Transverse colon (tissue), 4 donors: ENCODE measurements around the gene LTN1. TPM values are rescaled to one million over a fixed set of nuclear protein-coding genes. Genes with fewer than 3 reads are reported as not detected.
"Not testable (repeated sequence)": the region's sequence is repeated elsewhere in the genome, so short reads cannot be mapped to it uniquely, and the experiment has no call there.

Source experiments
- DNase-seq: peaks from one replicate; pipeline ENCODE4 v3.0.0-alpha.2; 2019
- H3K27ac ChIP-seq, 4 donors: fragments of 200-600 bp; sonication (generic); 2 replicates each; pipeline ENCODE4 v1.5.1; 2016 to 2018; ENCODE audit warnings: inconsistent platforms in 4 of 4
- H3K27me3 ChIP-seq: fragments of 200-600 bp; sonication (generic); 2 replicates; pipeline ENCODE4 v1.5.1; 2017; ENCODE audit warnings: inconsistent platforms
- H3K36me3 ChIP-seq, 4 donors: fragments of 200-600 bp; sonication (generic); 2 replicates each; pipeline ENCODE4 v1.5.1; 2017 to 2019; ENCODE audit warnings: inconsistent platforms in 4 of 4
- H3K4me1 ChIP-seq, 4 donors: fragments of 200-600 bp; sonication (generic); 2 replicates each; pipeline ENCODE4 v1.5.1; 2017 to 2020; ENCODE audit warnings: inconsistent platforms in 4 of 4
- H3K4me3 ChIP-seq, 4 donors: fragments of 200-600 bp; sonication (generic); 1 replicate in 1 of 4; 2 replicates in 3 of 4; pipeline versions ENCODE4 v1.5.1 to v1.6.1; 2017 to 2019; ENCODE audit warnings: inconsistent platforms in 4 of 4
- H3K9me3 ChIP-seq, 2 donors: fragments of 200-600 bp; sonication (generic); 2 replicates each; pipeline ENCODE4 v1.5.1; 2017 to 2019; ENCODE audit warnings: inconsistent platforms in 2 of 2
- EP300 ChIP-seq: sonication (generic); formaldehyde crosslinking; IDR thresholded peaks from one replicate; pipeline ENCODE4 v1.6.1; 2017; ENCODE audit warnings: antibody characterized with exemption, low read depth
- POLR2A ChIP-seq: fragments of 450-650 bp; IDR thresholded peaks from one replicate; pipeline ENCODE4 v1.6.1; 2016; ENCODE audit warnings: antibody characterized with exemption, mild to moderate bottlenecking, moderate library complexity
- POLR2AphosphoS5 ChIP-seq, 3 donors: sonication (generic); formaldehyde crosslinking; IDR thresholded peaks; one replicate each; pipeline ENCODE4 v1.6.1; 2016; ENCODE audit warnings: antibody characterized with exemption in 3 of 3
- WGBS, 2 donors: methylation state at CpG; one replicate each; pipeline ENCODE4 v1.1.5; 2018; ENCODE audit warnings: low coverage in 1 of 2; 5-methylcytosine and 5-hydroxymethylcytosine counted together
- in situ Hi-C, 4 donors: fragments of 200-750 bp; cut with MboI; loops; one replicate each; pipeline versions ENCODE4 v1.15.0 to v1.15.1; 2017; ENCODE audit warnings: low sequenced_read_pairs in 3 of 4, low pct_ligation_motif_present in 1 of 4, low pct_unique_long_range_greater_than_20kb in 1 of 4
- intact Hi-C: fragments of 100-400 bp; cut with DNase I; formaldehyde crosslinking; loops from one replicate; pipeline ENCODE4 v1.15.1; 2023; ENCODE audit warnings: low total_unique reads
- total RNA-seq, 4 donors: library from RNA; depleted of rRNA; stranded (reverse); fragments of >200 nt; gene quantifications; one replicate each; pipeline ENCODE4 v1.1.0, GENCODE V29; 2016
- TF ChIP-seq, protein P1 (sequence below), 5 experiments: fragments of 200-600 bp in 3 of 5; fragments of 450-650 bp in 2 of 5; sonication (generic) in 3 of 5; IDR thresholded peaks; 1 replicate in 2 of 5; 2 replicates in 3 of 5; pipeline ENCODE4 v1.5.1; 2016 to 2017; ENCODE audit warnings: antibody characterized with exemption in 5 of 5, inconsistent platforms in 3 of 5, mild to moderate bottlenecking in 2 of 5, moderate library complexity in 1 of 5

The LTN1 gene
- total RNA-seq, 4 donors from 2014 or later, result 13.9 to 36.5 (median 22.1) TPM

GRCh38 chr21:28932717-28933116 is 60.0 kb downstream of the LTN1 start:
- WGBS, 2 donors, result 75 to 83% methylated on average over 2 of the region's 2 CpGs
- H3K4me3 ChIP-seq, result no peak overlapping the region
- in situ Hi-C loops (loop anchor here in 2 of 4 donors (10.0 to 25.0 kb wide), 2 partner anchors 188 to 420 kb away; no protein-coding TSS in a partner anchor), intact Hi-C loops (no loop called here)
- H3K4me1 ChIP-seq, result peaks cover 0 to 9% (median 0%) of the 10 kb centered on the region in 4 donors
- H3K27ac ChIP-seq, result no peak overlapping the region
- no peaks in the 10 kb centered on the region for H3K9me3 ChIP-seq
- H3K27me3 ChIP-seq, result no peaks in the 10 kb centered on the region
- DNase-seq, result no peak
- H3K36me3 ChIP-seq, result peaks cover 0 to 33% (median 15%) of the 10 kb centered on the region in 4 donors
- TF ChIP-seq, protein P1, sequence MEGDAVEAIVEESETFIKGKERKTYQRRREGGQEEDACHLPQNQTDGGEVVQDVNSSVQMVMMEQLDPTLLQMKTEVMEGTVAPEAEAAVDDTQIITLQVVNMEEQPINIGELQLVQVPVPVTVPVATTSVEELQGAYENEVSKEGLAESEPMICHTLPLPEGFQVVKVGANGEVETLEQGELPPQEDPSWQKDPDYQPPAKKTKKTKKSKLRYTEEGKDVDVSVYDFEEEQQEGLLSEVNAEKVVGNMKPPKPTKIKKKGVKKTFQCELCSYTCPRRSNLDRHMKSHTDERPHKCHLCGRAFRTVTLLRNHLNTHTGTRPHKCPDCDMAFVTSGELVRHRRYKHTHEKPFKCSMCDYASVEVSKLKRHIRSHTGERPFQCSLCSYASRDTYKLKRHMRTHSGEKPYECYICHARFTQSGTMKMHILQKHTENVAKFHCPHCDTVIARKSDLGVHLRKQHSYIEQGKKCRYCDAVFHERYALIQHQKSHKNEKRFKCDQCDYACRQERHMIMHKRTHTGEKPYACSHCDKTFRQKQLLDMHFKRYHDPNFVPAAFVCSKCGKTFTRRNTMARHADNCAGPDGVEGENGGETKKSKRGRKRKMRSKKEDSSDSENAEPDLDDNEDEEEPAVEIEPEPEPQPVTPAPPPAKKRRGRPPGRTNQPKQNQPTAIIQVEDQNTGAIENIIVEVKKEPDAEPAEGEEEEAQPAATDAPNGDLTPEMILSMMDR (IDR thresholded peaks at IDR 0.05), result no peak
- TF ChIP-seq EP300, result no peak
- TF ChIP-seq POLR2A, result no peak
- TF ChIP-seq POLR2AphosphoS5 (IDR thresholded peaks at IDR 0.05), result no peak

DNA sequence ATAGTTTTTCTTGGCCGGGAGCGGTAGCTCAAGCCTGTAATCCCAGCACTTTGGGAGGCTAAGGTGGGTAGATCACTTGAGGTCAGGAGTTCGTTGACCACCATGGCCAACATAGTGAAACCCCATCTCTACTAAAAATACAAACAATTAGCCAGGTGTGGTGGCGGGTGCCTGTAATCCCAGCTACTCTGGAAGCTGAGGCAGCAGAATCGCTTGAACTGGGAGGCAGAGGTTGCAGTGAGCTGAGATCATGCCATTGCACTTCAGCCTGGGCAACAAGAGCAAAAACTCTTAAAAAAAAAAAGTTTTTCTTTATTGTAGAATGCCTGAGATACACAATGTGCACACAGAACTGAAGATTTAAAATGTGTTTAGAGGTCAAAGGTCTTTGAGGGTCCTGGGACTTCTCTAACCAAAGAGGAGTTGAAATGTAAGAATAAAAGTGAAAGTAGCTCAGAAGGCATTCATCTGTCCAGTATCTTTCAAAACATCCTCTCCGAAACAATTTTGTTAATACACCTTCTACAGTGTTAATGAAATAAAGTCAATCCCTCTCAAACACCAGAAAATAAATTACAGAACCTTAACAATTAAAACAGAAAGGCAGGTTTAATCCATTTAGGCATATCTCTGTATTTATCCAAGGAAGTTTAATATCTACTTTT is 60.8 kb downstream of the LTN1 start:
- intact Hi-C loops, H3K27me3 ChIP-seq, H3K4me3 ChIP-seq, DNase-seq, H3K4me1 ChIP-seq, H3K9me3 ChIP-seq, H3K27ac ChIP-seq: not testable (repeated sequence)
- H3K36me3 ChIP-seq, result peaks cover 0 to 33% (median 15%) of the 10 kb centered on the region in 4 donors
- WGBS, 2 donors, result 92 to 100% methylated on average over 3 to 6 of the region's 6 CpGs
- in situ Hi-C loops, result loop anchor here in 2 of 4 donors (10.0 to 25.0 kb wide), 2 partner anchors 187 to 420 kb away; no protein-coding TSS in a partner anchor

DNA sequence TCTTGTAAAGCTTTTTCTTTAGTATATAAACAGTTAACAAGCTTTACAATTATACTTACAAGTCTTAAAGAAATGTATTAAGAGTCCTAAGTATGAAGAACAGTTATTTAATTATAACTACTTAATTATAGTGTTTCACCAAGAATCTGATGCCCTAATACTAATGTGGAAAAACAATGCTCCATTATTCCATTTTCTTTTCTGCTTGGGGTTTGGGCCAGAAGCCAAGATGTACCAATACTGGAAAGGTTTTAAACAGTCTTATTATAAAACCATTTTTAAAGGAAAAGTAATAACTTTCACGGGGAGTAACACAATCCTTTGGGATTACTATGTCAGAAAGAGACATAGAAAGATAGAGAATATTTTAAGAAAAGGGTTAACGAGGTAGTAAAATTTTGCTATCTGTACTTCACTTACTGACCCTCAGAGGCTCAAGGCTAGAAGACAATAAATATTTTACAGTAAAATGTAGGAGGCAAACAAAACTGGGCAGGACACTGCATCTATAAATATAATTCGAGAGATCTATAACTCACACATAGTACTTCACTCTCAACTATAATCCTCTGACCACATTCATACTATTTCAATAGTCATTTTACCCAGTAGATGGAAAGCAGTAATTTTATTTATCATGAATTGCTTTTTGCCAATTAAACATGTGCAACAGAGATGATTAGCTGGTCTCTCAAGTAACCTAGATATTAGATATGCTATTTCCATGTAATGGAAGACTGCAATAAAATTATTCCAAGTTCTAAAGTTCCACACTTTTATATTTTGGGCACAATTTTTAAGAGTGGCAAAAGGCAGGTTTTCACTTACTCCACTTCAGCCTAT is 63.9 kb downstream of the LTN1 start:
- H3K27me3 ChIP-seq, result no peaks in the 10 kb centered on the region
- no peak for DNase-seq
- TF ChIP-seq, protein P1 (IDR thresholded peaks at IDR 0.05), result no peak
- TF ChIP-seq EP300 (no peak), POLR2A (no peak)
- H3K4me1 ChIP-seq, result peaks cover 0 to 3% (median 0%) of the 10 kb centered on the region in 4 donors
- intact Hi-C loops (no loop called here), in situ Hi-C loops (loop anchor here in 1 of 4 donors (25.0 kb wide), 1 partner anchor 416 kb away; no protein-coding TSS in a partner anchor)
- WGBS, 2 donors, result 74 to 80% methylated on average over 3 of the region's 3 CpGs
- H3K9me3 ChIP-seq, result no peaks in the 10 kb centered on the region
- no peak overlapping the region for H3K4me3 ChIP-seq
- no peak overlapping the region for H3K27ac ChIP-seq
- peaks cover 0 to 19% (median 7%) of the 10 kb centered on the region in 4 donors for H3K36me3 ChIP-seq

DNA sequence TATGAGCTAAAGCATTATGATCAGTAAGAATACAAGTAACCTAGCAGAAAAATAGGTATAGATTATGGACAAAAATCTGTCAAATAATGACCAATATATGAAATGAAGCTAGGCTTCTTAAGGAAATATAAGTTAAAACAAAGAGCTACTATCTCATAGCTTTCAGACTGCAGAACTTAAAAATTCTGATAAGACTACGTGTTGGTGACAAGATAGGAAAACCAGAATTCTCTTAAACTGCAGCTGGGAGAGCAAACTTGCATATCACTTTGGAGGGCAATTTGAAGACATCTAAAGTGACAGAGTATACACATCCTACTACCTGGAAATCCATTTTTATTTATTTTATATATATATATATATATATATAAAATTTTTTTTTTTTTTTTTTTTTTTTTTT is 65.5 kb downstream of the LTN1 start:
- Histone ChIP-seq H3K4me3 (no peak overlapping the region), H3K9me3 (no peaks in the 10 kb centered on the region), H3K27me3 (no peaks in the 10 kb centered on the region), H3K4me1 (peaks cover 0 to 8% (median 3%) of the 10 kb centered on the region in 4 donors), H3K36me3 (peaks cover 0 to 19% (median 5%) of the 10 kb centered on the region in 4 donors), H3K27ac (no peak overlapping the region)
- intact Hi-C loops, result no loop called here
- in situ Hi-C loops, result loop anchor here in 1 of 4 donors (25.0 kb wide), 1 partner anchor 415 kb away; no protein-coding TSS in a partner anchor
- no peak for TF ChIP-seq POLR2AphosphoS5 (IDR thresholded peaks at IDR 0.05)
- no peak for DNase-seq
- WGBS, 2 donors, result 86 to 100% methylated on average over 1 of the region's 1 CpG

DNA sequence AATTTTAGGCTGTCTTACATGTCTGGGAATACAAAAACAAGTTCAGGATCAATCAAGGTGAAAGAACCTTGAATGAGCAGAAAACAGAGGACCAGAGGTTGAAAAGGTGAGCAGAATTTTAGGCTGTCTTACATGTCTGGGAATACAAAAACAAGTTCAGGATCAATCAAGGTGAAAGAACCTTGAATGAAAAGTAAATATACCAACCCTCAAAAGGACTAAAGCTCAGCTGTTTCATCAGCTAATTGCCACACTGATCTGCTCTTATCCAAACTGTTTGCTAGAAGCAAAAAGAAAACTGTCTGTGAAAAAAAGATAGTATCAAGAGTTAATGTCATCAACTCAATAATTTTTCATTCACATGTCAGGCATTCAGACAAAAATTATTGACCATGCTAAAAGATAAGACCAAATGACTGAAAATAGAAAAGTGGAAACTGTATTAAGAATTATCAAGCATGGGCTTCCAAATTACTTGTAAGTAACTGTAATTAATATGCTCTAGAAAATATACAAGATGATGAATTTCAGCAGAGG is 69.2 kb downstream of the LTN1 start:
- intact Hi-C loops, result no loop called here
- in situ Hi-C loops, result no loop called here
- no peak overlapping the region for H3K4me3 ChIP-seq
- H3K4me1 ChIP-seq, result peaks cover 0 to 8% (median 3%) of the 10 kb centered on the region in 4 donors
- H3K9me3 ChIP-seq, result no peaks in the 10 kb centered on the region
- TF ChIP-seq POLR2AphosphoS5 (IDR thresholded peaks at IDR 0.05) (no peak), EP300 (no peak), POLR2A (no peak)
- TF ChIP-seq, protein P1 (IDR thresholded peaks at IDR 0.05), result no peak
- DNase-seq, result no peak
- H3K27me3 ChIP-seq, result no peaks in the 10 kb centered on the region
- peaks cover 0 to 4% (median 0%) of the 10 kb centered on the region in 4 donors for H3K36me3 ChIP-seq
- H3K27ac ChIP-seq, result no peak overlapping the region
